ENCODE results near the gene IL4R. TPM values are rescaled to one million over a fixed set of nuclear protein-coding genes. Genes with fewer than 3 reads are reported as not detected.

IL4R gene
- total and polyA plus RNA-seq, 2 experiments from 2014 or later = 6.4 to 17.6 TPM

DNA sequence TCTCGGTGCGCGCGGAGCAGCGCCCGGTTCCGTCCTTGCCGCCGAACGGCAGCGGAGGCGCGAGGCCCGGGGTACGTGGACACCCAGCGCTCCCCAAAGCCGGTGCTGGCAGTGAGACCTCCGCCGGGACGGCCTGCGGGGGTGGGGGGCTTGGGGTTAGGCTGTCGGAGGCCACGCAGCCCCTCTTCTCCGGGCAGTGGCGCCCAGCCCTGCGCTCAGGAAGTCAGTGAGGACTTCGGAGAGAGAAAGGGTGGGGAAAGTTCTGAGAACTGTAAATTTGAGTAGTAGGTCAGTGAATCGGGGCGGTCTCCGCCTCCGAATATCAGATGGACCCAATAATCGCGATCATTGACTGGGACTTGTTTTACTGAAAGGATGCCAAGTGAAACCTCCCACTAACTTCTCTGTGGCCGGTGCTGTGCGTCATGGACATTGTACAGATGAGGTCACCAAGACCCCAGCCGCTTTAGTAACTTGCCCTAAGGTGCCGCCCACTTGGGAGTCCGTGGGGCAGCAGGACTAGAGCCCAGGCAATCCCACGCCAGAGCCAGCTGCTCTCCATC, 468 bp downstream of the IL4R start:
- no peaks in the 10 kb centered on the region; the same call in 1 of the 2 replicates for H4K20me1 ChIP-seq (replicated peaks; ENCODE audit: insufficient read depth)
- Mint-ChIP-seq H3K9me3 (no peaks in the 10 kb centered on the region; the same call in 2 of the 3 replicates), H3K36me3 (ENCODE audit: low read depth) (no peaks in the 10 kb centered on the region; the same call in 1 of the 3 replicates), H3K27ac (no peak overlapping the region), H3K4me3 (peak overlapping the region; percentile 86), H3K4me1 (peaks cover 38% of the 10 kb centered on the region), H3K27me3 (ENCODE audit: insufficient read depth, low read depth, poor library complexity) (peaks cover 19% of the 10 kb centered on the region)
- H3K4me3 ChIP-seq = peak overlapping the region; percentile 86
- peaks cover 17% of the 10 kb centered on the region for H3K27me3 ChIP-seq (ENCODE audit: insufficient read depth)
- peaks cover 20% of the 10 kb centered on the region for H3K79me2 ChIP-seq (replicated peaks; ENCODE audit: insufficient read depth)
- ATAC-seq (peak; percentile 40), DNase-seq (ENCODE audit: low spot score) (peak; percentile 55)
- TF ChIP-seq ZNF114 (CRISPR knock-in tag; IDR thresholded peaks at IDR 0.05) = no peak
- TF ChIP-seq, protein P1, sequence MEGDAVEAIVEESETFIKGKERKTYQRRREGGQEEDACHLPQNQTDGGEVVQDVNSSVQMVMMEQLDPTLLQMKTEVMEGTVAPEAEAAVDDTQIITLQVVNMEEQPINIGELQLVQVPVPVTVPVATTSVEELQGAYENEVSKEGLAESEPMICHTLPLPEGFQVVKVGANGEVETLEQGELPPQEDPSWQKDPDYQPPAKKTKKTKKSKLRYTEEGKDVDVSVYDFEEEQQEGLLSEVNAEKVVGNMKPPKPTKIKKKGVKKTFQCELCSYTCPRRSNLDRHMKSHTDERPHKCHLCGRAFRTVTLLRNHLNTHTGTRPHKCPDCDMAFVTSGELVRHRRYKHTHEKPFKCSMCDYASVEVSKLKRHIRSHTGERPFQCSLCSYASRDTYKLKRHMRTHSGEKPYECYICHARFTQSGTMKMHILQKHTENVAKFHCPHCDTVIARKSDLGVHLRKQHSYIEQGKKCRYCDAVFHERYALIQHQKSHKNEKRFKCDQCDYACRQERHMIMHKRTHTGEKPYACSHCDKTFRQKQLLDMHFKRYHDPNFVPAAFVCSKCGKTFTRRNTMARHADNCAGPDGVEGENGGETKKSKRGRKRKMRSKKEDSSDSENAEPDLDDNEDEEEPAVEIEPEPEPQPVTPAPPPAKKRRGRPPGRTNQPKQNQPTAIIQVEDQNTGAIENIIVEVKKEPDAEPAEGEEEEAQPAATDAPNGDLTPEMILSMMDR (conservative IDR thresholded peaks at IDR 0.05; ENCODE audit: low read depth in 2 of 2) = no peak
- TF ChIP-seq, protein P2, sequence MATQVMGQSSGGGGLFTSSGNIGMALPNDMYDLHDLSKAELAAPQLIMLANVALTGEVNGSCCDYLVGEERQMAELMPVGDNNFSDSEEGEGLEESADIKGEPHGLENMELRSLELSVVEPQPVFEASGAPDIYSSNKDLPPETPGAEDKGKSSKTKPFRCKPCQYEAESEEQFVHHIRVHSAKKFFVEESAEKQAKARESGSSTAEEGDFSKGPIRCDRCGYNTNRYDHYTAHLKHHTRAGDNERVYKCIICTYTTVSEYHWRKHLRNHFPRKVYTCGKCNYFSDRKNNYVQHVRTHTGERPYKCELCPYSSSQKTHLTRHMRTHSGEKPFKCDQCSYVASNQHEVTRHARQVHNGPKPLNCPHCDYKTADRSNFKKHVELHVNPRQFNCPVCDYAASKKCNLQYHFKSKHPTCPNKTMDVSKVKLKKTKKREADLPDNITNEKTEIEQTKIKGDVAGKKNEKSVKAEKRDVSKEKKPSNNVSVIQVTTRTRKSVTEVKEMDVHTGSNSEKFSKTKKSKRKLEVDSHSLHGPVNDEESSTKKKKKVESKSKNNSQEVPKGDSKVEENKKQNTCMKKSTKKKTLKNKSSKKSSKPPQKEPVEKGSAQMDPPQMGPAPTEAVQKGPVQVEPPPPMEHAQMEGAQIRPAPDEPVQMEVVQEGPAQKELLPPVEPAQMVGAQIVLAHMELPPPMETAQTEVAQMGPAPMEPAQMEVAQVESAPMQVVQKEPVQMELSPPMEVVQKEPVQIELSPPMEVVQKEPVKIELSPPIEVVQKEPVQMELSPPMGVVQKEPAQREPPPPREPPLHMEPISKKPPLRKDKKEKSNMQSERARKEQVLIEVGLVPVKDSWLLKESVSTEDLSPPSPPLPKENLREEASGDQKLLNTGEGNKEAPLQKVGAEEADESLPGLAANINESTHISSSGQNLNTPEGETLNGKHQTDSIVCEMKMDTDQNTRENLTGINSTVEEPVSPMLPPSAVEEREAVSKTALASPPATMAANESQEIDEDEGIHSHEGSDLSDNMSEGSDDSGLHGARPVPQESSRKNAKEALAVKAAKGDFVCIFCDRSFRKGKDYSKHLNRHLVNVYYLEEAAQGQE (IDR thresholded peaks at IDR 0.05; ENCODE audit: unreplicated experiment) = no peak
- TF ChIP-seq EZH2 (IDR thresholded peaks at IDR 0.05; ENCODE audit: low read depth, unreplicated experiment) = no peak
- TF ChIP-seq POLR2AphosphoS5 (IDR thresholded peaks at IDR 0.05; ENCODE audit: low read depth) = no peak
- no peak for TF ChIP-seq CREB1 (CRISPR knock-in tag; IDR thresholded peaks at IDR 0.05; ENCODE audit: low read depth)
- TF ChIP-seq, protein P3, sequence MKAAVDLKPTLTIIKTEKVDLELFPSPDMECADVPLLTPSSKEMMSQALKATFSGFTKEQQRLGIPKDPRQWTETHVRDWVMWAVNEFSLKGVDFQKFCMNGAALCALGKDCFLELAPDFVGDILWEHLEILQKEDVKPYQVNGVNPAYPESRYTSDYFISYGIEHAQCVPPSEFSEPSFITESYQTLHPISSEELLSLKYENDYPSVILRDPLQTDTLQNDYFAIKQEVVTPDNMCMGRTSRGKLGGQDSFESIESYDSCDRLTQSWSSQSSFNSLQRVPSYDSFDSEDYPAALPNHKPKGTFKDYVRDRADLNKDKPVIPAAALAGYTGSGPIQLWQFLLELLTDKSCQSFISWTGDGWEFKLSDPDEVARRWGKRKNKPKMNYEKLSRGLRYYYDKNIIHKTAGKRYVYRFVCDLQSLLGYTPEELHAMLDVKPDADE (IDR thresholded peaks at IDR 0.05) = no peak
- no peak for TF ChIP-seq STAT1 (IDR thresholded peaks at IDR 0.05; ENCODE audit: unreplicated experiment)
- TF ChIP-seq EZH2phosphoT487 (IDR thresholded peaks at IDR 0.05; ENCODE audit: unreplicated experiment) = no peak
- TF ChIP-seq, protein P4, sequence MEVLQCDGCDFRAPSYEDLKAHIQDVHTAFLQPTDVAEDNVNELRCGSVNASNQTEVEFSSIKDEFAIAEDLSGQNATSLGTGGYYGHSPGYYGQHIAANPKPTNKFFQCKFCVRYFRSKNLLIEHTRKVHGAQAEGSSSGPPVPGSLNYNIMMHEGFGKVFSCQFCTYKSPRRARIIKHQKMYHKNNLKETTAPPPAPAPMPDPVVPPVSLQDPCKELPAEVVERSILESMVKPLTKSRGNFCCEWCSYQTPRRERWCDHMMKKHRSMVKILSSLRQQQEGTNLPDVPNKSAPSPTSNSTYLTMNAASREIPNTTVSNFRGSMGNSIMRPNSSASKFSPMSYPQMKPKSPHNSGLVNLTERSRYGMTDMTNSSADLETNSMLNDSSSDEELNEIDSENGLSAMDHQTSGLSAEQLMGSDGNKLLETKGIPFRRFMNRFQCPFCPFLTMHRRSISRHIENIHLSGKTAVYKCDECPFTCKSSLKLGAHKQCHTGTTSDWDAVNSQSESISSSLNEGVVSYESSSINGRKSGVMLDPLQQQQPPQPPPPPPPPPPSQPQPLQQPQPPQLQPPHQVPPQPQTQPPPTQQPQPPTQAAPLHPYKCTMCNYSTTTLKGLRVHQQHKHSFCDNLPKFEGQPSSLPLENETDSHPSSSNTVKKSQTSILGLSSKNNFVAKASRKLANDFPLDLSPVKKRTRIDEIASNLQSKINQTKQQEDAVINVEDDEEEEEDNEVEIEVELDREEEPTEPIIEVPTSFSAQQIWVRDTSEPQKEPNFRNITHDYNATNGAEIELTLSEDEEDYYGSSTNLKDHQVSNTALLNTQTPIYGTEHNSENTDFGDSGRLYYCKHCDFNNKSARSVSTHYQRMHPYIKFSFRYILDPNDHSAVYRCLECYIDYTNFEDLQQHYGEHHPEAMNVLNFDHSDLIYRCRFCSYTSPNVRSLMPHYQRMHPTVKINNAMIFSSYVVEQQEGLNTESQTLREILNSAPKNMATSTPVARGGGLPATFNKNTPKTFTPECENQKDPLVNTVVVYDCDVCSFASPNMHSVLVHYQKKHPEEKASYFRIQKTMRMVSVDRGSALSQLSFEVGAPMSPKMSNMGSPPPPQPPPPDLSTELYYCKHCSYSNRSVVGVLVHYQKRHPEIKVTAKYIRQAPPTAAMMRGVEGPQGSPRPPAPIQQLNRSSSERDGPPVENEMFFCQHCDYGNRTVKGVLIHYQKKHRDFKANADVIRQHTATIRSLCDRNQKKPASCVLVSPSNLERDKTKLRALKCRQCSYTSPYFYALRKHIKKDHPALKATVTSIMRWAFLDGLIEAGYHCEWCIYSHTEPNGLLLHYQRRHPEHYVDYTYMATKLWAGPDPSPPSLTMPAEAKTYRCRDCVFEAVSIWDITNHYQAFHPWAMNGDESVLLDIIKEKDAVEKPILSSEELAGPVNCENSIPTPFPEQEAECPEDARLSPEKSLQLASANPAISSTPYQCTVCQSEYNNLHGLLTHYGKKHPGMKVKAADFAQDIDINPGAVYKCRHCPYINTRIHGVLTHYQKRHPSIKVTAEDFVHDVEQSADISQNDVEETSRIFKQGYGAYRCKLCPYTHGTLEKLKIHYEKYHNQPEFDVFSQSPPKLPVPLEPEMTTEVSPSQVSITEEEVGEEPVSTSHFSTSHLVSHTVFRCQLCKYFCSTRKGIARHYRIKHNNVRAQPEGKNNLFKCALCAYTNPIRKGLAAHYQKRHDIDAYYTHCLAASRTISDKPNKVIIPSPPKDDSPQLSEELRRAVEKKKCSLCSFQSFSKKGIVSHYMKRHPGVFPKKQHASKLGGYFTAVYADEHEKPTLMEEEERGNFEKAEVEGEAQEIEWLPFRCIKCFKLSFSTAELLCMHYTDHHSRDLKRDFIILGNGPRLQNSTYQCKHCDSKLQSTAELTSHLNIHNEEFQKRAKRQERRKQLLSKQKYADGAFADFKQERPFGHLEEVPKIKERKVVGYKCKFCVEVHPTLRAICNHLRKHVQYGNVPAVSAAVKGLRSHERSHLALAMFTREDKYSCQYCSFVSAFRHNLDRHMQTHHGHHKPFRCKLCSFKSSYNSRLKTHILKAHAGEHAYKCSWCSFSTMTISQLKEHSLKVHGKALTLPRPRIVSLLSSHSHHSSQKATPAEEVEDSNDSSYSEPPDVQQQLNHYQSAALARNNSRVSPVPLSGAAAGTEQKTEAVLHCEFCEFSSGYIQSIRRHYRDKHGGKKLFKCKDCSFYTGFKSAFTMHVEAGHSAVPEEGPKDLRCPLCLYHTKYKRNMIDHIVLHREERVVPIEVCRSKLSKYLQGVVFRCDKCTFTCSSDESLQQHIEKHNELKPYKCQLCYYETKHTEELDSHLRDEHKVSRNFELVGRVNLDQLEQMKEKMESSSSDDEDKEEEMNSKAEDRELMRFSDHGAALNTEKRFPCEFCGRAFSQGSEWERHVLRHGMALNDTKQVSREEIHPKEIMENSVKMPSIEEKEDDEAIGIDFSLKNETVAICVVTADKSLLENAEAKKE (CRISPR knock-in tag; IDR thresholded peaks at IDR 0.05) = no peak
- TF ChIP-seq JUNB (IDR thresholded peaks at IDR 0.05; ENCODE audit: unreplicated experiment) = no peak
- TF ChIP-seq ZNF331 (CRISPR knock-in tag; IDR thresholded peaks at IDR 0.05; ENCODE audit: low read depth) = no peak
- no peak for TF ChIP-seq NANOG (IDR thresholded peaks at IDR 0.05; ENCODE audit: borderline replicate concordance)
- no peak overlapping the region for H3K27ac ChIP-seq (ENCODE audit: low read depth)
- peaks cover 24% of the 10 kb centered on the region for H3K4me1 ChIP-seq (ENCODE audit: insufficient read depth)
- H2AFZ ChIP-seq = peak overlapping the region; percentile 94
- H3F3A ChIP-seq (replicated peaks; ENCODE audit: low read depth) = 0 out of 2 replicates have a peak, but pooled peaks cover 2% of the 10 kb centered on the region
- H3K9me2 ChIP-seq (ENCODE audit: insufficient read depth) = no peaks in the 10 kb centered on the region
- H3K4me2 ChIP-seq = peak overlapping the region; percentile 92
- no peaks in the 10 kb centered on the region for H3K36me3 ChIP-seq (ENCODE audit: insufficient read depth)

Measured in GM23338 (cell line).